ENCODE measurements around the gene GPR78.
A peak's percentile ranks its signal among the peaks of the same experiment; 100 is the strongest.

Gene GPR78

DNA sequence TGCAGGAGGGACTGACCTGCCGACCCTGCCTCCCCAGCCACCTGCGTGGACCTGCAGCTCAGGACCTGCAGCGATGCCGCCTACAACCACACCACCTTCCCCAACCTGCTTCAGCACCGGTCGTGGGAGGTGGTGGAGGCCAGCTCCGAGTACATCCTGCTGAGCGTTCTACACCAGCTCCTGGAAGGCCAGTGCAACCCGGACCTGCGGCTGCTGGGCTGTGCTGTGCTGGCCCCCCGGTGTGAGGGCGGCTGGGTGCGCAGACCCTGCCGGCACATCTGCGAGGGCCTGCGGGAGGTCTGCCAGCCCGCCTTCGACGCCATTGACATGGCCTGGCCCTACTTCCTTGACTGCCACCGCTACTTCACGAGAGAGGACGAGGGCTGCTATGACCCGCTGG, 20.9 kb downstream of the GPR78 start:
- H3K9me3 ChIP-seq (ENCODE audit: control insufficient read depth, insufficient read depth, low read depth, low read length) = no peaks in the 10 kb centered on the region
- POLR2A ChIA-PET = no interaction called here
- H3K4me1 ChIP-seq (ENCODE audit: control insufficient read depth, insufficient read depth, low read length) = no peaks in the 10 kb centered on the region
- no peaks in the 10 kb centered on the region for H3K36me3 ChIP-seq (ENCODE audit: control insufficient read depth in 2 of 2, insufficient read depth in 1 of 2, low read length in 2 of 2)
- CTCF ChIA-PET = no interaction called here
- TF ChIP-seq ZNF239 (tag by site-specific recombination; IDR thresholded peaks at IDR 0.05) (no peak), EGR2 (tag by site-specific recombination; IDR thresholded peaks at IDR 0.05; ENCODE audit: low read depth) (0 out of 2 replicates have a peak, but pooled peaks have one; percentile 33), ZFHX2 (tag by site-specific recombination; conservative IDR thresholded peaks at IDR 0.05) (peak; percentile 25; the same call in 1 of the 2 replicates)
- TF ChIP-seq, protein P1, sequence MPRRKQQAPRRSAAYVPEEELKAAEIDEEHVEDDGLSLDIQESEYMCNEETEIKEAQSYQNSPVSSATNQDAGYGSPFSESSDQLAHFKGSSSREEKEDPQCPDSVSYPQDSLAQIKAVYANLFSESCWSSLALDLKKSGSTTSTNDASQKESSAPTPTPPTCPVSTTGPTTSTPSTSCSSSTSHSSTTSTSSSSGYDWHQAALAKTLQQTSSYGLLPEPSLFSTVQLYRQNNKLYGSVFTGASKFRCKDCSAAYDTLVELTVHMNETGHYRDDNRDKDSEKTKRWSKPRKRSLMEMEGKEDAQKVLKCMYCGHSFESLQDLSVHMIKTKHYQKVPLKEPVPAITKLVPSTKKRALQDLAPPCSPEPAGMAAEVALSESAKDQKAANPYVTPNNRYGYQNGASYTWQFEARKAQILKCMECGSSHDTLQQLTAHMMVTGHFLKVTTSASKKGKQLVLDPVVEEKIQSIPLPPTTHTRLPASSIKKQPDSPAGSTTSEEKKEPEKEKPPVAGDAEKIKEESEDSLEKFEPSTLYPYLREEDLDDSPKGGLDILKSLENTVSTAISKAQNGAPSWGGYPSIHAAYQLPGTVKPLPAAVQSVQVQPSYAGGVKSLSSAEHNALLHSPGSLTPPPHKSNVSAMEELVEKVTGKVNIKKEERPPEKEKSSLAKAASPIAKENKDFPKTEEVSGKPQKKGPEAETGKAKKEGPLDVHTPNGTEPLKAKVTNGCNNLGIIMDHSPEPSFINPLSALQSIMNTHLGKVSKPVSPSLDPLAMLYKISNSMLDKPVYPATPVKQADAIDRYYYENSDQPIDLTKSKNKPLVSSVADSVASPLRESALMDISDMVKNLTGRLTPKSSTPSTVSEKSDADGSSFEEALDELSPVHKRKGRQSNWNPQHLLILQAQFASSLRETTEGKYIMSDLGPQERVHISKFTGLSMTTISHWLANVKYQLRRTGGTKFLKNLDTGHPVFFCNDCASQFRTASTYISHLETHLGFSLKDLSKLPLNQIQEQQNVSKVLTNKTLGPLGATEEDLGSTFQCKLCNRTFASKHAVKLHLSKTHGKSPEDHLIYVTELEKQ (tag by site-specific recombination; IDR thresholded peaks at IDR 0.05; ENCODE audit: borderline replicate concordance) = no peak
- H3K27ac ChIP-seq (ENCODE audit: extremely low read depth, low read depth, low read length) = no peak overlapping the region
- no peak overlapping the region for H3K4me3 ChIP-seq (ENCODE audit: low read depth, low read length)

DNA sequence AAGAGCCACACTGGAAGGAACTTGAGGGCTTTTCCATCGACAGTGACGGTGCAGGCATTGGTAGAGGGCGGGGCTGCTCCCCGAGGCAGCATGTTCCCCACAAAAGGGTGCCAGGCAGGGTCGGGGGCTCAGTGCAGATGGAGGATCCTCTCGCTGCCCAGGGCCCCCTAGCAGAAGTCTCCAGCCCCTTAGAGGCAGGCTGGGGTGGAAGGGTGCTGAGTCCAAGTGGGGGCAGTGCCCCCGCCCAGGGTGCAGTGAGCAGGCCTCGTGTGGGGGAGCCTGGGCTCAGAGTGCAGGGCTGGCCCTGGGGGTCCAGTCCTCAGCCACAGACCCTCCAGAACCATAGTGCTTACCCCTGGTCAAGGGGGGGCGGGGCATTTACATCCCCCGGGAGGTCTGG, 21.4 kb downstream of the GPR78 start:
- H3K4me1 ChIP-seq (ENCODE audit: control insufficient read depth, insufficient read depth, low read length) = no peaks in the 10 kb centered on the region
- H3K36me3 ChIP-seq (ENCODE audit: control insufficient read depth in 2 of 2, insufficient read depth in 1 of 2, low read length in 2 of 2) = no peaks in the 10 kb centered on the region
- ChIA-PET POLR2A (no interaction called here), CTCF (no interaction called here)
- no peaks in the 10 kb centered on the region for H3K9me3 ChIP-seq (ENCODE audit: control insufficient read depth, insufficient read depth, low read depth, low read length)
- no peak overlapping the region for H3K27ac ChIP-seq (ENCODE audit: extremely low read depth, low read depth, low read length)
- H3K4me3 ChIP-seq (ENCODE audit: low read depth, low read length) = no peak overlapping the region
- TF ChIP-seq, protein P2, sequence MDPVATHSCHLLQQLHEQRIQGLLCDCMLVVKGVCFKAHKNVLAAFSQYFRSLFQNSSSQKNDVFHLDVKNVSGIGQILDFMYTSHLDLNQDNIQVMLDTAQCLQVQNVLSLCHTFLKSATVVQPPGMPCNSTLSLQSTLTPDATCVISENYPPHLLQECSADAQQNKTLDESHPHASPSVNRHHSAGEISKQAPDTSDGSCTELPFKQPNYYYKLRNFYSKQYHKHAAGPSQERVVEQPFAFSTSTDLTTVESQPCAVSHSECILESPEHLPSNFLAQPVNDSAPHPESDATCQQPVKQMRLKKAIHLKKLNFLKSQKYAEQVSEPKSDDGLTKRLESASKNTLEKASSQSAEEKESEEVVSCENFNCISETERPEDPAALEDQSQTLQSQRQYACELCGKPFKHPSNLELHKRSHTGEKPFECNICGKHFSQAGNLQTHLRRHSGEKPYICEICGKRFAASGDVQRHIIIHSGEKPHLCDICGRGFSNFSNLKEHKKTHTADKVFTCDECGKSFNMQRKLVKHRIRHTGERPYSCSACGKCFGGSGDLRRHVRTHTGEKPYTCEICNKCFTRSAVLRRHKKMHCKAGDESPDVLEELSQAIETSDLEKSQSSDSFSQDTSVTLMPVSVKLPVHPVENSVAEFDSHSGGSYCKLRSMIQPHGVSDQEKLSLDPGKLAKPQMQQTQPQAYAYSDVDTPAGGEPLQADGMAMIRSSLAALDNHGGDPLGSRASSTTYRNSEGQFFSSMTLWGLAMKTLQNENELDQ (tag by site-specific recombination; IDR thresholded peaks at IDR 0.05; ENCODE audit: low read depth) = no peak
- TF ChIP-seq, protein P3, sequence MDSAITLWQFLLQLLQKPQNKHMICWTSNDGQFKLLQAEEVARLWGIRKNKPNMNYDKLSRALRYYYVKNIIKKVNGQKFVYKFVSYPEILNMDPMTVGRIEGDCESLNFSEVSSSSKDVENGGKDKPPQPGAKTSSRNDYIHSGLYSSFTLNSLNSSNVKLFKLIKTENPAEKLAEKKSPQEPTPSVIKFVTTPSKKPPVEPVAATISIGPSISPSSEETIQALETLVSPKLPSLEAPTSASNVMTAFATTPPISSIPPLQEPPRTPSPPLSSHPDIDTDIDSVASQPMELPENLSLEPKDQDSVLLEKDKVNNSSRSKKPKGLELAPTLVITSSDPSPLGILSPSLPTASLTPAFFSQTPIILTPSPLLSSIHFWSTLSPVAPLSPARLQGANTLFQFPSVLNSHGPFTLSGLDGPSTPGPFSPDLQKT (IDR thresholded peaks at IDR 0.05; ENCODE audit: borderline replicate concordance, low read depth, low read length) = no peak
- TF ChIP-seq, protein P4, sequence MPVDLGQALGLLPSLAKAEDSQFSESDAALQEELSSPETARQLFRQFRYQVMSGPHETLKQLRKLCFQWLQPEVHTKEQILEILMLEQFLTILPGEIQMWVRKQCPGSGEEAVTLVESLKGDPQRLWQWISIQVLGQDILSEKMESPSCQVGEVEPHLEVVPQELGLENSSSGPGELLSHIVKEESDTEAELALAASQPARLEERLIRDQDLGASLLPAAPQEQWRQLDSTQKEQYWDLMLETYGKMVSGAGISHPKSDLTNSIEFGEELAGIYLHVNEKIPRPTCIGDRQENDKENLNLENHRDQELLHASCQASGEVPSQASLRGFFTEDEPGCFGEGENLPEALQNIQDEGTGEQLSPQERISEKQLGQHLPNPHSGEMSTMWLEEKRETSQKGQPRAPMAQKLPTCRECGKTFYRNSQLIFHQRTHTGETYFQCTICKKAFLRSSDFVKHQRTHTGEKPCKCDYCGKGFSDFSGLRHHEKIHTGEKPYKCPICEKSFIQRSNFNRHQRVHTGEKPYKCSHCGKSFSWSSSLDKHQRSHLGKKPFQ (tag by site-specific recombination; IDR thresholded peaks at IDR 0.05) = no peak
- TF ChIP-seq ZNF624 (tag by site-specific recombination; IDR thresholded peaks at IDR 0.05) (no peak), ZNF677 (tag by site-specific recombination; IDR thresholded peaks at IDR 0.05) (no peak), ZNF335 (tag by site-specific recombination; conservative IDR thresholded peaks at IDR 0.05) (no peak), ZNF610 (tag by site-specific recombination; IDR thresholded peaks at IDR 0.05; ENCODE audit: borderline replicate concordance) (no peak)
- TF ChIP-seq, protein P1 (tag by site-specific recombination; IDR thresholded peaks at IDR 0.05; ENCODE audit: borderline replicate concordance) = no peak
- TF ChIP-seq, protein P5, sequence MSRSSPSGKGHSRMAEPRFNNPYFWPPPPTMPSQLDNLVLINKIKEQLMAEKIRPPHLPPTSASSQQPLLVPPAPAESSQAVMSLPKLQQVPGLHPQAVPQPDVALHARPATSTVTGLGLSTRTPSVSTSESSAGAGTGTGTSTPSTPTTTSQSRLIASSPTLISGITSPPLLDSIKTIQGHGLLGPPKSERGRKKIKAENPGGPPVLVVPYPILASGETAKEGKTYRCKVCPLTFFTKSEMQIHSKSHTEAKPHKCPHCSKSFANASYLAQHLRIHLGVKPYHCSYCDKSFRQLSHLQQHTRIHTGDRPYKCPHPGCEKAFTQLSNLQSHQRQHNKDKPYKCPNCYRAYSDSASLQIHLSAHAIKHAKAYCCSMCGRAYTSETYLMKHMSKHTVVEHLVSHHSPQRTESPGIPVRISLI (tag by site-specific recombination; IDR thresholded peaks at IDR 0.05) = no peak
- TF ChIP-seq, protein P6, sequence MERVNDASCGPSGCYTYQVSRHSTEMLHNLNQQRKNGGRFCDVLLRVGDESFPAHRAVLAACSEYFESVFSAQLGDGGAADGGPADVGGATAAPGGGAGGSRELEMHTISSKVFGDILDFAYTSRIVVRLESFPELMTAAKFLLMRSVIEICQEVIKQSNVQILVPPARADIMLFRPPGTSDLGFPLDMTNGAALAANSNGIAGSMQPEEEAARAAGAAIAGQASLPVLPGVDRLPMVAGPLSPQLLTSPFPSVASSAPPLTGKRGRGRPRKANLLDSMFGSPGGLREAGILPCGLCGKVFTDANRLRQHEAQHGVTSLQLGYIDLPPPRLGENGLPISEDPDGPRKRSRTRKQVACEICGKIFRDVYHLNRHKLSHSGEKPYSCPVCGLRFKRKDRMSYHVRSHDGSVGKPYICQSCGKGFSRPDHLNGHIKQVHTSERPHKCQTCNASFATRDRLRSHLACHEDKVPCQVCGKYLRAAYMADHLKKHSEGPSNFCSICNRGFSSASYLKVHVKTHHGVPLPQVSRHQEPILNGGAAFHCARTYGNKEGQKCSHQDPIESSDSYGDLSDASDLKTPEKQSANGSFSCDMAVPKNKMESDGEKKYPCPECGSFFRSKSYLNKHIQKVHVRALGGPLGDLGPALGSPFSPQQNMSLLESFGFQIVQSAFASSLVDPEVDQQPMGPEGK (tag by site-specific recombination; IDR thresholded peaks at IDR 0.05) = no peak
- TF ChIP-seq, protein P7, sequence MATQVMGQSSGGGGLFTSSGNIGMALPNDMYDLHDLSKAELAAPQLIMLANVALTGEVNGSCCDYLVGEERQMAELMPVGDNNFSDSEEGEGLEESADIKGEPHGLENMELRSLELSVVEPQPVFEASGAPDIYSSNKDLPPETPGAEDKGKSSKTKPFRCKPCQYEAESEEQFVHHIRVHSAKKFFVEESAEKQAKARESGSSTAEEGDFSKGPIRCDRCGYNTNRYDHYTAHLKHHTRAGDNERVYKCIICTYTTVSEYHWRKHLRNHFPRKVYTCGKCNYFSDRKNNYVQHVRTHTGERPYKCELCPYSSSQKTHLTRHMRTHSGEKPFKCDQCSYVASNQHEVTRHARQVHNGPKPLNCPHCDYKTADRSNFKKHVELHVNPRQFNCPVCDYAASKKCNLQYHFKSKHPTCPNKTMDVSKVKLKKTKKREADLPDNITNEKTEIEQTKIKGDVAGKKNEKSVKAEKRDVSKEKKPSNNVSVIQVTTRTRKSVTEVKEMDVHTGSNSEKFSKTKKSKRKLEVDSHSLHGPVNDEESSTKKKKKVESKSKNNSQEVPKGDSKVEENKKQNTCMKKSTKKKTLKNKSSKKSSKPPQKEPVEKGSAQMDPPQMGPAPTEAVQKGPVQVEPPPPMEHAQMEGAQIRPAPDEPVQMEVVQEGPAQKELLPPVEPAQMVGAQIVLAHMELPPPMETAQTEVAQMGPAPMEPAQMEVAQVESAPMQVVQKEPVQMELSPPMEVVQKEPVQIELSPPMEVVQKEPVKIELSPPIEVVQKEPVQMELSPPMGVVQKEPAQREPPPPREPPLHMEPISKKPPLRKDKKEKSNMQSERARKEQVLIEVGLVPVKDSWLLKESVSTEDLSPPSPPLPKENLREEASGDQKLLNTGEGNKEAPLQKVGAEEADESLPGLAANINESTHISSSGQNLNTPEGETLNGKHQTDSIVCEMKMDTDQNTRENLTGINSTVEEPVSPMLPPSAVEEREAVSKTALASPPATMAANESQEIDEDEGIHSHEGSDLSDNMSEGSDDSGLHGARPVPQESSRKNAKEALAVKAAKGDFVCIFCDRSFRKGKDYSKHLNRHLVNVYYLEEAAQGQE (tag by site-specific recombination; IDR thresholded peaks at IDR 0.05) = no peak

Data from HEK293 (cell line).